ENCODE measurements around the gene CARS1.

The CARS1 gene

DNA sequence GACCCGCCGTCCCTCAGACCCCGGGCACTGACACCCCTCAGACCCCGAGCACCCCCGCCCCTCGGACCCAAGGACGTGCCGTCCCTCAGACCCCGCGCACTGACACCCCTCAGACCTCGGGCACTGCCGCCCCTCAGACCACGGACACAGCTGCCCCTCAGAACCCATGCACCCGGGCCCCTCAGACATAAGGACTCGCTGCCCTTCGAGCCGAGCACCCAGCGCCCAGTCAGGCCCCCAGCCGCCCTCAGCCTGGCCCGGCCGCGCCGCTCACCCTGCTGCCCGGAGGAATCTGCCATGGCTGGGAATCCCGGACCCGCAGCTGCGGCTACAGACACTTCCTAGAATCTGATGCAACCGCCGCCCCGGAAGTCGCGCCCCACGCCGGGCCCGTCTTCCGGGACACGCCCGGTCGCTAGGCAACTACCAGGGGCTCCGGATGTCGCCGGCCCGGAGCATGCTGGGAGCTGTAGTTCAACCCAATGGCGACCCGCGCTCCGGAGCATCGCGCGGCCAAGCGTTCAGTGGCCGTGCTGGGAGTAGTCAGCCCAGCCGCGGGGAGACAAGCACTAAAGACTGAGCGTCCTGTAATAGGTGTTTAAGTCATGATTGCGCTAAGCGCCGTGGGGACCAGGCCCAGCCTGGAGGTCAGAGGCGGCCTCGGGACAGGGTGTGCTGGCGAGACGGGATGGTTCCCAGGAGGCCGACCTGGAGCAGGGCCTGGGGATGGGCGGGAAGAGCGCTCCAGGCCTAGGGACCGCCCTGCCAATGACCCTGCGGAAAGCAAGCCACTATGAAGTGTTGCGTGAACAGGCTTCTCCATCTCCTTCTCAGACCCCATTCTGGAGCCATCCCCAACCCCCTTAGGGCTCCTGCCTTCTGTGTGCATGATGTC lies at the start of gene CARS1:
Gene CARS1 (minus strand): TSS at position 355 of the 895 bp plus-strand sequence. CDS start 56 bp downstream, at position 299.
- peak; percentile 81 for DNase-seq

DNA sequence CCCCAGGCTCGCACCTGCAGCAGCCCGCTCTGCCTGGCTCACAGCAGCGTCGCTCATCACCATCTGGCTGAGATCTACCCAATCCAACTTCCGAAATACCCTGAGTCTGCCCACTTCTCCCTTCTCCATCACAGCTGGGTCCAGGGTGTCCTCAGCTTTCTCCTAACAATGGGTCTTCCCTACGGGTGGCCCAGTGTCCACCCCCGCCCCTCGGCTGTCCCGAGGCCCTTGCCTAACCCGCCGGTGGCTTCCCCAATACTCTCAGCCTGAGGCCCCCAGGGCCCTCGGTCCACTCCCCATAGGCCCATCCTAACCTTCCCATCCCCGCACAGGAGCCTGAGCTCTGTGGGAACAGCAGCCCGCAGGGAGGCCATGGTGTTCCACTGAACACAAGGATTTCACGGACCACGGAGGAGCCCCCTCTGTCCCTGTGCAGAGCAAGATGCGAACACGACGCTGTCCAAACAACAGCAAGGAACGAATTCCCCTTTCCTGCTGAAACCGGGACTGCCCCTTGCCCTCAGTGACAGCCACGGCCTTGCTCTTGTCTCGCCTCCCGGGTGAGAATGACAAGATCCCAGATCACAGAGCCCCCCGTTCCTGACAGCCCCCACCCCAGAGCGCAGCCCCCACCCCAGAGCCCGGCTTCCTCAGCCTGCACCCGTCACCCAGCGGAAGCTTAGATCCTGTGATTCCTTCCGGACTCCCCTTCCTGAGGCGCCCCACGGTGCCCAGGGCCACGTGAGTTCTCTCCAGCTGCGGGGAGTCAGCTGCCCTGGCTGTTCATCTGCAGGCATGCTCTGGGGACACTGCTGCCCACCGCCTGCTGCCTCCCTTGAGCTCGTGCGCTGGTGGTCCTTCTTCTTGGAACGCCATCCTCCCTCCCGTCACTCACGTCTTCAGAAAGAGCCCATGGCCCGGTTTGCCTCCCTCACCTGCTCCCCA lies 48.8 kb upstream of the CARS1 start:
- DNase-seq = no peak

DNA sequence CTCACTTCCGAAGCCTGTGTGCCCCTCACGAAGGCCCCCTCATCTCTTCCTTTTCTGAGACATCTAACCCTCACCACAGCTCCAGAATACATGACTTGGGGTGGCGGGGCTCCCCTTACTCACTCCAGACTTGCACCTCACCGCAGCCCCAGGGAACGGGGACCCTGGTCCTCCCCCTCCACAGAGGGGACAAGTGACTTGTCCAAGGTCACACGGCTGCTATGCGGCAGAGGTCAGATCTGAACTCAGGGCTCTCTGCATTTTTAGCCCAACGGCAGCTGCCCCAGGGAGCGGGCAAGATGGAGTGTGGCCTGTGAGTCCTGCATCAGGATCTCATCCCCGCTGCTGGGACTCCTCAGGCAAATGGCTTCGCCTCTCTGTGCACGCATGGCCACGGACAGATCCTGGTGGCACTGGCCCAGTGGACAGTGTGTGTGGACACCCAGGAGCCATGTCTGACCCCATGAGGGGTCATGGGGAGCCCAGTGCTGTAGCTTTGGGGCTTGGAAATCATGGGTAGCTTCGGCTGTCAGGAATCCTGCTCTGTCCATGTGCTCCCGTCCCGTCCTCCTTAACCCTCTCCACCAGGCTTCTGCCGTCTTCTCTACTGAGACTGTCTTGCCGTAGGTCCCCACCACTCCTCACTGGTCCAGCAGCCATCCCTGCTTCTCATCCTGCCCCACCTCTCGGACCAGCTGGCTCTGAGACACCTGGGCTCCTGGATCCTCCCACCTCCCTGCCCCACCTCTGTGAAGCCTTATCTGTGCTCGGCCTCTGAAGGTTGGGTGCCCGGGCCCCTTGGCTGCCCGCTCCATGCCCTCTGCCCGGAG lies 48.0 kb upstream of the CARS1 start:
- DNase-seq = no peak

DNA sequence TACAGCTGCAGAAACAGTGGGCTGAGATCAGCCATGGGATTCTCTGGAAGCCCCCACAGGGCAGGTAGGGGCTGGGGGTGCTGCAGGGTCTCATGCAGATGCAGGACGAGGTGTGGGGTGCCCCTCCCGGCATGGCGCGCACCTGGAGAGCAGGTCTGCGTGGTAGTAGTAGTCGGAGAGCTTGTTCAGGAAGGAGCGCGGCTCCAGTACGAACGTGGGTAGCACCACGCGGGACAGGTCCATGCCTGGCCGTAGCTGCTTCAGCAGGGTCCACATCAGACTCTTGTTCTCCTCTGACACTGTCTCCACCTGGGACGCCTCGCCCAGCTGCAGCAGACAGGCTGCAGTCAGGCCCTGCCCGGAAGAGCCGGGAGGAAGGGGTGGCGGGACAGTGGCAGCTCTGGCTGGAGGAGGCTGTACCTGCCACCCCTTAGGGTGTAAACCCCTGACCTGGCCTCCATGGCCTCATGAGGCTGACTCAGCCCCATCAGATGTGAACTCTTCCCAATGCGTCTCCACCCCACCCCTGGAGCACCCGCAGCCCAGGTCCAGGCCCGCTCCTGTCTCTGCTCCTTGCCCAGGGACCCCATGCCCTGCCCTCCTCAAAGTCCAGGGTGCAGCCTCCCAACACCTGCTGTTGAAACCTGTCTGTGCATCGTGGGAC lies 47.0 kb upstream of the CARS1 start:
- no peak for DNase-seq

DNA sequence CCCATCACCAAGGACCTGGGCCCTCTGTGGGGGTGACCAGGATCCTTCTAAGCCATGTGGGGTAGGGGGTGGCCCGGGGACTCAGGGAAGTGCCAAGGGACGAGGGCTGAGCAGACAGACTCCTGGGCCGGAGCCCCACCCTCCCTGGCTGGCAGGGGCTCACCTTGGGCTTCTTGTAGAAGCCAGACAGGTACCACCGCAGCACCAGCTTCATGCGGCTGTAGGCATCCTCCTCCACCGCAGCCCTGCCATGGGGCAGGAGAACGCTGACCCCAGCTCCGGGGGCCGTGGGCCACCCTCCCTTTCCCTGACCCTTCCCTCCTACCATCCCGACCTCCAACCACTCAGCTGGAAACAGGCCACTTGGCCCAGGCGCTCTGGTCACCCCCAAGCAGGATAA lies 45.9 kb upstream of the CARS1 start:
- no peak for DNase-seq

DNA sequence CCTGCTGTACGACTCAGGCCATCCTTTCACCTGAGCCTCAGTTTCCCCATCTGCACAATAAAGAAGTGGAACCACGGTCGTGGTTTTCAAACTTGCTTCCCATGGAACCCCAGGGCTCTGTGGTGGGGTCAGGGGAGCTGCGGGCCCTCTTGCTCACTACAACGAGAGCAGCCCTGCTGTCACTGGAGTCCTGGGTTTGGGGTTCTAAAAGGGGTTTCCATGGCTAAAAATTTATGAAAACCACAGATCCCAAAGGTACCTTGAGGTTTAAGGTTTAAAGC lies 45.4 kb upstream of the CARS1 start:
- DNase-seq = no peak

DNA sequence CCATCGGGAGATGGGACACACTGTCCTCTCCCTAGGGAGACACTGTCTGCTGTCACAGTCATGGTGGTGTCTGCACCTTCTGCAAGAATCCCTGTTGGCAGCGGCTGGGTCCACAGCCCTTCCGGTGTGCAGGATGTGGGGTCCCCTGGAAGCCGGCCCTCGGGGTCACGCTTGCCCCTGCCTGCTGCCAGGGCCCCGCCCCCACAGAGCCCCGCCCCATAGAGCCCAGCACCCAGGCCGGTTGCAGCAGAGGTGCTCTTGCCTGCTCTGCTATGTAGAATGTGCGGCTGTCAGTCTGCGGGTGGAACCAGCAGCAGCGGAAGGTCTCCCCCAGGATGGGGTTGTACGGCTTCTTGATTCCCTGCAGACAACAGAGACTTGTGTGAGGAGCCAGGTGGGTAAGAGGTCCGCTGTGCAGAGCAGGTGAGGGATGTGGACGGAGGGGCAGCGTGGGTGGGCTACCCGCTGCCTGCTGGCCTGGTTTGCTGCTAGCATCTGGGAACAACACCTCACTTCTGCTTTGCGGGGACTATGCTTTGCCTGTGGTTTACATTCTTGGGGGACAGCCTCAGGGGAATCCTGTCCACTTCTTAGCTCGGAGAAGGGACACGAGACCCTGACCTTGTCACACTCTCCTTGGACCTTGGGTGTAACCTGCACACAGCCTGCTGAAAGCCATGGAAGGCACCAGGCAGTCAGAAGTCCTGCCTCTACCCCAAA lies 44.9 kb upstream of the CARS1 start:
- DNase-seq = no peak

DNA sequence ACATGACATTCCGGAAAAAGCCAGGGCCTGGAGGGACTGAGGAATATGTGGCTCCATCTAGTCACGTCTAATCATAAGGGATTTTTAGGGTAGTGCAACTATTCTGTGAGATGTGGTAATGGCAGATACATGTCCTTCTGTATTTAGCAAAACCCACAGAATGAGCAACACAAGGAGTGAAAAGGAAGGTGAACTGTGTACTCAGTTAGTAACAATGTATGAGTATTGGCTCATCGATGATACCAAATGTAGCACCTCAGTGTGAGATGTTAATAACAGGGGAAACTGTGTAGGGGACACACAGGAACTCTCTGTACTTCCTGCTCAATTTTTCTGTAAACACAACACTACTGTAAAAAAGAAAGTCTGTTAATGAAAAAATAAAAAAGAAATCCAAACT lies 42.0 kb upstream of the CARS1 start:
- DNase-seq = no peak

DNA sequence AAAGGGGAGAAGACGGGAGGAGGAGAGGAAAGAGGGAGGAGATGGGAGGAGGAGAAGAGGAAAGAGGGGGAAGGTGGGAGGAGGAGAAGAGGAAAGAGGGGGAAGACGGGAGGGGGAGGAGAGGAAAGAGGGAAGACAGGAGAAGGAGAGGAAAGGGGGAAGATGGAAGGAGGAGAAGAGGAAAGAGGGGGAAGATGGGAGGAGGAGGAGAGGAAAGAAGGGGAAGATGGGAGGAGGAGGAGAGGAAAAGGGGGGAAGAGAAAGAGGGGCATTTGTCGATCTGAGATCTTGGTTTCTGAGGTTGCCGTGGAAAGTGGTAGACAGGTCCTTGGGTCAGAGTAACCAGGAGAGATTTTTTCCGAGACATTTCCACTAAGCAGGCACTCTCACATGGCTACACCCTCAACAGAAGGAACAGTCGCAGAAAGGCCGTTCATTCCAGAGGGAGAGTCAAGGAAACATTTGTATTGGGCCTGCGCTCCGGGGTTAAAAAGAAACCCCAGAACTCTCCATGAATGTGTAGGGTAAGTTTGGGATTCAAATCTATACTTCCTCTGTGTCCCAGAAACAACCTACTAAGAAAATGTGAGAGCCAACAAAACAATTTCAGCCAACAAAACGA lies 39.8 kb upstream of the CARS1 start:
- no peak for DNase-seq

DNA sequence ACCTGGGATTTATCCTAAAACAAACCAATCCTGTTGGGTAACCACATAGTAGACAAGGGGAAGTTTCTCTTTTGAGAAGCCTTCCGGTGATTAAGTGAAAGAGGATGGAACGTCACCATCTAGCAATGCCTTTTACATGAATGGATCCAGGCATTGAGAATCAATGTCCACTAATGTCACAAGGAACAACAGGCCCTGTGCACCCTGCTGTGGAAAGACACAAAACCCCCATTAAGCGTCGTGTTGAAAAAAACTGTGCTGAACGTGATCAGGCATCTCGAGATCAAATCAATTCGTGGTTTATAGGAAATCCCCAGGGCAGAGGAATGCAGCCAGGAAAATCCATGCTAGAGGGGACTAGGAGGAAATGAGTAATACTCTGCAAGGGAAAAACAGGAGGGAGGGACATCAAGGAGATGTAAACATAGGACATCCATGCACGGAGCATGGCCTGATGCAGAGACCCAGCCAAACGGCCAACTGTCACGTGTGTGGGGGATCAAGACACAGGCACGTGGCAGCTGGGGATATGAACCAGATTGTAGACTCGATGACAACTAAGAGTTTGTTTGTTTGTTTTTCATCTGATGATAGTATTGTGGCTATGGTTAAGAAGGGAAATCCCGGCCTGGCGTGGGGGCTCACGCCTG lies 38.6 kb upstream of the CARS1 start:
- no peak for DNase-seq

DNA sequence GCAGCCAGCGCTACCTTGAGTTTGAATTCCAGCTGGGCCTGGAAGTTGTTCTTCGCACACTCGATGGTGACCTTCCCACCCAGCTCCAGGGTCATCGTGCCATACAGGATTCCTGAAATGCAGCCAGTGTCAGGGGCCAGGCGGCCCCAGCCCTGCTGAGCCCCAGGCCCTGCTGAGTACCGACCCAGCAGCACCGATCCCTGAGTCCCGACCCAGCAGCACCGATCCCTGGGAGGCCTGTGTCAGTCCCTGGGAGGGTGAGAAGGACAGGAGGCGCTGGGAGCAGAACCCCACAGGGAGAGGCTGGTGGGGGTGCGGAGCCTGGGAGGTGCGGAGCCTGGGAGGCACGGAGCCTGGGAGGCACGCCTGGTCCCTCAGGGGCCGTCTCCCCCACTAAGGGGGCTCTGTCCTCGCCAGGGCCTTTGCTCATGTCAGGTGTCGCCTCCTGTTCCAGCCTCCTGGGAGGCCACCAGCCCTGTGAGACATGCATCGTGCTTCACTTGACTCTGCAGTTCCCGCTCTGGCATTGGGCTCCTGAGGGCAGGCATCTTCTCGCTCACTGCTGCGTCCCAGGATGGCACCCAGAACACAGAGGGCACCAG lies 37.1 kb upstream of the CARS1 start:
- no peak for DNase-seq

DNA sequence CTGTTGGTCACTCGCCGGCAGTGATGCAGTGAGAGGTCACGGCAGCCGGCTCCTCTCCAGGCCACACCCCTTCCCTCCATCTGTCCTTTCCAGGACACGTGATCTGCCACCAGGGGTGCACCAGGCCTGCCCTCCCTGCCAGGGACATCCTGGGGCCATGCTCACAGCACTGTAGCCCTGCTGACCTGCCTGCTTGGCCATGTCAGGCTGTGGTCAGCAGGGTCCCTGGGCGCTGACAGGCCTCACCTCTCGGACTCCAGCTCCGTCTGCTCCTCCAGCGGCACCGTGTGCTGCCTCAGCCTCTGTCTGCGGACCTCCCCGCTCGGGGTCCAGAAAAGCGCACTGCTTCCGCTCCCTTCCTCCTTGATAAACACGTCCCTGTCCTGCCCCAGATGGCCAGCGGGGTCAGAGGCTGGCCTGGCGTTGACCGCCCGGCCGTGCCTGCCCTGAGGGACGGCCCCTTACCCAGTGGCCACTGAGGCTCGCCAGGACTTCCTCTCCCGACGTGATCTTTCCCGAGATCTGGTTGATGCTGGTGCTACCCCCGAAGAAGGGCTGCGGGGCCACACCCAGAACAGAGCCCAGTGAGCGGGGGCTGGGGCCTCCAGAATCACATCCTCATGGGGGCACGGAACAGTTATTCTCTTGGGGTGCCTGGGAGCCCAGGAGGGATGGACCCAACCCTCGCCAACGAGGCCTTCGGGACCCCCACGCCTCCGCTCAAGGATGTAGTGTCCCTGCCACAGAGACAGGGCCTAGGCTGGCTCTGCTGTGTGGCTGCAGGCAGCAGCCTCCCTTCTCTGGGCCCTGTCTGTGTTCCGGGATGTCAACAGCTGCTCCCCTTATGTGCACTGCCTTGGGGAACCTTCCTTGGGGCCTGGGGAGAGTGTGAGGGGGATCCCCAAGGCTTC lies 36.3 kb upstream of the CARS1 start:
- DNase-seq = no peak

DNA sequence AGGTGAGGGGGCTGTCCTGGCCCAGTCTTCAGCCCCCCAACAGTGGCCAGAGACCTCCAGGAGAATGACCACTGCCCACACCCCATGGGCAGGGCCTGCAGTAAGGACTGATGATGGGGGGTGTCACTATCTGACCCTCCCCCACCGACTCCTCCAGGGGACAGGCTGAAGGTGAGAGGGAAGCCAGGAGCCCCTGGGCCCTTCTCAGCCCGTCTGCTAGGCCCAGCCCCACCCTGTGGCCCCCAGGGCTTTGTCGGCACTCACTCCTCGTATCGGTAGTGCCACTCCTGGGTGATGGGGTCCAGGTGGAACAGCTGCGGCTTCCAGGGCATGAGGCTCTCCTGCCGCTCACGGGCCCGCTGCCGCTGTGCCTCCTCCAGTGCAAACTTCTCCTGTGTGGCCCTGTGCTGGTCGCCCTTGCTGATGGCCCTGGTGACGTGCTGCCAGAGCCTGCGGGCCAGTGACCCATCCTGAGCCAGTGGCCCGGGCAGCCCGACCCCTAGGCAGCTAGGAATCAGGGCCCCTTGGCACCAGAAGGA lies 35.4 kb upstream of the CARS1 start:
- no peak for DNase-seq

DNA sequence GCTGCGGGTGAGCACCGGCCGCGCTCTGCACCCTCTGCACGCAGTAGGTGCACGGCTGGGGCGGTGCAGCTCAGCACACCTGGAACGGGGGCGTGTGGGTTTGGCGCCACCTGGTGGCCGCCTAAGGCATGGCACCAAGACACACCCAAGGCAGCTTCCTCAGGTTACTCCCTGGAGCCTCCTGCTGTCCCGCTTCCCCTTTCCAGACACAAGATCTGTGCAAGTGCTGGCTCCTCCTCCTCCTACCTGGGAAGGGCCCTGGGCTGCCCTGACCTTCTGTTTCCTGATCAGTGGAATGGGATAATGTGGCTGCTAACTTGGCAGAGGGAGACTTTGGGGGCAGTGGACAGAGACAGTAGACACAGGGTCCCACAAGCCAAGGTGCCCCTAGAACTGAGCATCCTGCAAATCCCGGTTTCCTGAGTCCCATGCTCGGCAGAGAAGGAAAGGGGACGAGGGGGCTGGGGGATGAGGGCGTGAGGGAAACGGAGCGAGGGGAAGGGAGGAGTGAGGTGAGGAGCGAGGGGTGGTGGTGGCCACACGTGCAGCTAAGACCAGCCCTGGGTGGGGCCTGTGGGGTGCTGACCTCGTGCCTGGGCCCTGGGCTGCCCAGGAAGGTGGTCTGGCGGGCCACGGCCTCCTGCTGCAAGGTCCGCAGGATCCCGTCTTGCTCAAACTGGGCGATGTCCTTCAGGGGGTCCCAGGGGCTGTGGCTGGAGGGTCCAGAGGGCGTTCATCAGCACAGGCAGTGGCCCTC lies 34.8 kb upstream of the CARS1 start:
- no peak for DNase-seq

DNA sequence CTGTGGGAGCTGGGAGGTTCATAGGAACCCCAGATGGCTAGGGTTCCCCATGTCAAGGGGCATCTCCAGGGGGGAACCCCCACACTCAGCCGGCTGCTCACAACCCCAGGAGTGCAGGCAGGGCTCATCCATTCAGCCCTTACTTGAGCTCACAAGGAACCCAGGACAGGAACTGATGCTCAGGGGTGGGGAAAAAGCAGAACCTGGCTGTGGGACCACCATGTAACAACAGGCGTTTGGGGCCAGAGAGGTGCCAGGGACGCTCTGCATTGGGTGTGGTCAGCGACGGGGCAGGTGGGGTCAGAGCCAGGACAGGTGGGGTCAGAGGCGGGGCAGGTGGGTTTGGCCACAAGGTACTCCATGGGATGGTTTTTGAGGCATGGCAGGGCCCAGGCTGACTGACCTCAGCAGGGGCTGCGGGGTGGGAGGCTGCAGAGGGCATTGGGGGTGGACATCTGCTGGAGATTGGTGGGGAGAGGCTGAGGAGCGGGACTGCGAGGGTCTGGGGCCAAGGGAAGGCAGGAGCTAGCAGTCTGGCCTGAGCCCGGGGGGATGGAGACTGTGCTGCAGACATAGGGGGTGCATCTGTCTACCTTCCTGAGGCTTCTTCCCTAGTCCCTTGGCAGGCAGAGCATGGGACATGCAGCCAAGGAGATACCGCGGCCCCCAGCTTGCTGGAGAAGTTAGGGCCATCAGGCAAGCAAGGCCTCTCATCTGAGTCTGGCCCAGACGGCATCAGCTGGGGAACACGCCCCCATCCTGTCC lies 34.0 kb upstream of the CARS1 start:
- no peak for DNase-seq

DNA sequence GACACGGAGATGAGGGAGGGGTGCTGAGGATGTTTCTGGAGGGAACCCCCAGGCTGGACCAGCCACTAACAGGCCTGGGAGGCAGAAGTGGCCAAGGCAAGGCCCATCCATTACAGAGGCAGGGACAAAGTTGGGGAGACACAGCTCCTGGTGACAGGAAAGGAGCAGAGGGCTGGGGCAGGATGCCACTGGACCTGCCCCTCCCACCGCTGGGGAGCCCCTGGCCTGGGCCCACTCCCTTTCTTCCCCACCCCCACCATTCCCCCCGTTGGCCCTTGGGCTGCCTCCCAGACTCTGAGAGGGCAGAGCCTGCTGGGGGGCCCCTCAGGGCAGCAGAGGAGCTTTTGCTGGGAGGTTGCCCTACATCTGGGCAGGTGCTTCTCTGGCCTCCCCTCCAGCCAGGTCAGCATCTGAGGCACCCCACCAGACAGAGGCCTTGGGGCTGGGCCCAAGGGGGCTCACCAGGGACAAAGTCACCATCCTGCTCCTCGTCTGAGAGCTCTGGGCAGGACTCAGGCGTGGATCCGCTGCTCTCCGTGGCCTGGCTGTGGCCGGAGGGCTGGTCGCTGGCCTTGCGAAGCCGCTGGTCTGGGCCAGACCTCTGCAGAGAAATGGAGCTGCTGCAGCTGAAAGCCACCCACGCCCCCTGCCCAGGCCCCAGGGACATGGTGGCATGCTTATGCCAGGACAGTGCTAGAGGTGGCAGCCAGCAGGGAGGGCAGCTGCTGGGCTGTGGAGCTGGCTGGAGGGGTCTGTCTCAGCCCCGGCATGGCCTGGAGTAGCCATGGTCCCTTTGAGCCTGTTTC lies 33.1 kb upstream of the CARS1 start:
- no peak for DNase-seq

Data from NCI-H187 treated with DMSO at 0.1 percent for 48 hours (cell line).